H1 (cell line): Measurements from ENCODE around the gene NCK2. TPM values are rescaled to one million over a fixed set of nuclear protein-coding genes. Genes with fewer than 3 reads are reported as not detected.

ENCODE experiments used
- CTCF ChIA-PET: fragments of 300-600 bp; sonication (Branson Sonifier 250); formaldehyde crosslinking; loops from one replicate; lab custom pipeline; 2021; ENCODE audit not compliant: partially characterized antibody; lab: Charles Lee
- POLR2A ChIA-PET: fragments of 300-600 bp; sonication (Branson Sonifier 250); formaldehyde crosslinking; loops from one replicate; lab custom pipeline; 2021; ENCODE audit warnings: inconsistent platforms; ENCODE audit not compliant: partially characterized antibody; lab: Charles Lee
- DNase-seq, 2 experiments: peaks; one replicate each; pipeline versions ENCODE4 v3.0.0 to v3.0.0-alpha.2; 2010 to 2022; ENCODE audit warnings: low spot score in 2 of 2, low read depth in 1 of 2, mixed read lengths in 1 of 2
- FAIRE-seq: peaks from 2 replicates; lab custom pipeline; 2011; peaks lifted over from hg19 to GRCh38; lab: Jason Lieb, UNC
- H2AFZ ChIP-seq: 2 replicates; pipeline ENCODE4 v1.8.1; 2012; ENCODE audit warnings: low read length, inconsistent platforms
- H2AK5ac ChIP-seq: 2 replicates; pipeline ENCODE4 v1.6.1; 2013; ENCODE audit warnings: low read depth, low read length
- H2BK120ac ChIP-seq: replicated peaks from 2 replicates; pipeline ENCODE3; 2013; ENCODE audit warnings: low read depth, low read length, inconsistent platforms
- H2BK12ac ChIP-seq: 2 replicates; pipeline ENCODE4 v1.6.1; 2013; ENCODE audit warnings: low read depth, low read length
- H2BK15ac ChIP-seq: 2 replicates; pipeline ENCODE4 v1.6.1; 2013; ENCODE audit warnings: low read length
- H2BK20ac ChIP-seq: 2 replicates; pipeline ENCODE4 v1.6.1; 2013; ENCODE audit warnings: low read length
- H2BK5ac ChIP-seq: 2 replicates; pipeline ENCODE4 v1.6.1; 2013; ENCODE audit warnings: low read depth, low read length
- H3K14ac ChIP-seq: 2 replicates; pipeline ENCODE4 v1.6.1; 2013; ENCODE audit warnings: inconsistent platforms; ENCODE audit not compliant: insufficient read length
- H3K18ac ChIP-seq: 2 replicates; pipeline ENCODE4 v1.6.1; 2013; ENCODE audit warnings: low read length; ENCODE audit errors: extremely low read depth
- H3K23ac ChIP-seq: 2 replicates; pipeline ENCODE4 v1.6.1; 2013; ENCODE audit warnings: inconsistent platforms; ENCODE audit not compliant: insufficient read length
- H3K23me2 ChIP-seq: 2 replicates; pipeline ENCODE4 v1.6.1; 2013; ENCODE audit warnings: low read depth, low read length
- H3K27ac ChIP-seq: 2 replicates; pipeline ENCODE4 v1.6.1; 2011; ENCODE audit warnings: low read depth, low read length, inconsistent platforms
- H3K27me3 ChIP-seq, 4 experiments: replicated peaks in 1 of 4; 1 replicate in 1 of 4; 2 replicates in 3 of 4; pipeline versions ENCODE4 v1.6.1 to v1.8.1; 2011 to 2013; ENCODE audit warnings: low read length in 3 of 4, mild to moderate bottlenecking in 3 of 4, inconsistent platforms in 2 of 4, mixed read lengths in 2 of 4, moderate library complexity in 1 of 4; ENCODE audit not compliant: control insufficient read depth in 3 of 4, insufficient read depth in 3 of 4; ENCODE audit errors: extremely low read depth in 1 of 4
- H3K36me3 ChIP-seq, 4 experiments: 2 replicates each; pipeline versions ENCODE4 v1.6.1 to v1.8.1; 2011 to 2013; ENCODE audit warnings: mild to moderate bottlenecking in 4 of 4, low read length in 3 of 4, moderate library complexity in 2 of 4, control low read depth in 1 of 4, inconsistent platforms in 1 of 4; ENCODE audit not compliant: insufficient read depth in 4 of 4, control insufficient read depth in 2 of 4
- H3K4ac ChIP-seq: replicated peaks from 2 replicates; pipeline ENCODE3; 2013; ENCODE audit warnings: low read length, low read depth, mixed read lengths, inconsistent platforms; ENCODE audit not compliant: insufficient read length
- H3K4me1 ChIP-seq, 4 experiments: replicated peaks in 1 of 4; 1 replicate in 1 of 4; 2 replicates in 3 of 4; pipeline versions ENCODE4 v1.6.1 to v1.8.1; 2011 to 2013; ENCODE audit warnings: low read length in 3 of 4, inconsistent platforms in 2 of 4, mixed read lengths in 1 of 4; ENCODE audit not compliant: insufficient read depth in 4 of 4, control insufficient read depth in 3 of 4
- H3K4me2 ChIP-seq, 2 experiments: 2 replicates each; pipeline versions ENCODE4 v1.6.1 to v1.8.1; 2011 to 2013; ENCODE audit warnings: low read depth in 2 of 2, low read length in 2 of 2, control low read depth in 1 of 2, inconsistent platforms in 1 of 2, mild to moderate bottlenecking in 1 of 2; ENCODE audit not compliant: insufficient read depth in 1 of 2
- H3K4me3 ChIP-seq, 4 experiments: fragments of 200-600, 300-600 bp in 1 of 4; sonication (generic), shearing (Covaris generic), sonication (Bioruptor Twin) in 1 of 4; 2 replicates each; pipeline versions ENCODE4 v1.5.1 to v1.8.1; 2011 to 2016; ENCODE audit warnings: low read length in 4 of 4, low read depth in 3 of 4, control low read depth in 2 of 4, inconsistent platforms in 2 of 4, mild to moderate bottlenecking in 2 of 4, mixed read lengths in 1 of 4, moderate library complexity in 1 of 4; ENCODE audit not compliant: insufficient read depth in 2 of 4; ENCODE audit errors: extremely low read depth in 1 of 4
- H3K56ac ChIP-seq: replicated peaks from 2 replicates; pipeline ENCODE3; 2013; ENCODE audit warnings: low read depth, mild to moderate bottlenecking, mixed read lengths, low read length, inconsistent platforms; ENCODE audit not compliant: insufficient read length
- H3K79me1 ChIP-seq: 2 replicates; pipeline ENCODE4 v1.6.1; 2013; ENCODE audit warnings: low read depth, low read length, control low read depth
- H3K79me2 ChIP-seq, 2 experiments: 2 replicates each; pipeline versions ENCODE4 v1.6.1 to v1.8.1; 2012 to 2013; ENCODE audit warnings: low read length in 2 of 2, mild to moderate bottlenecking in 2 of 2, inconsistent platforms in 1 of 2; ENCODE audit not compliant: insufficient read depth in 2 of 2, control insufficient read depth in 1 of 2
- H3K9ac ChIP-seq, 4 experiments: replicated peaks in 1 of 4; 1 replicate in 1 of 4; 2 replicates in 3 of 4; pipeline versions ENCODE4 v1.6.1 to v1.8.1; 2011 to 2013; ENCODE audit warnings: low read depth in 3 of 4, low read length in 3 of 4, control low read depth in 2 of 4, mild to moderate bottlenecking in 2 of 4, moderate library complexity in 2 of 4, inconsistent platforms in 1 of 4; ENCODE audit errors: extremely low read depth in 1 of 4
- H3K9me3 ChIP-seq, 2 experiments: 2 replicates each; pipeline versions ENCODE4 v1.6.1 to v1.8.1; 2012 to 2013; ENCODE audit warnings: mild to moderate bottlenecking in 2 of 2, moderate library complexity in 2 of 2, control low read depth in 1 of 2, inconsistent platforms in 1 of 2, low read depth in 1 of 2, low read length in 1 of 2, mixed read lengths in 1 of 2; ENCODE audit not compliant: insufficient read depth in 2 of 2
- H4K20me1 ChIP-seq, 2 experiments: replicated peaks in 1 of 2; 2 replicates each; pipeline versions ENCODE3 to v1.8.1; 2011 to 2013; ENCODE audit warnings: inconsistent platforms in 2 of 2, low read length in 2 of 2, mild to moderate bottlenecking in 1 of 2; ENCODE audit not compliant: insufficient read depth in 2 of 2, control insufficient read depth in 1 of 2
- H4K5ac ChIP-seq: 2 replicates; pipeline ENCODE4 v1.6.1; 2013; ENCODE audit warnings: low read length, low read depth, mixed read lengths, inconsistent platforms; ENCODE audit not compliant: insufficient read length
- H4K8ac ChIP-seq: 2 replicates; pipeline ENCODE4 v1.8.0; 2013; ENCODE audit warnings: mild to moderate bottlenecking, moderate library complexity, low read length, inconsistent platforms; ENCODE audit not compliant: insufficient read depth; ENCODE audit errors: extremely low read depth
- H4K91ac ChIP-seq: replicated peaks from 2 replicates; pipeline ENCODE3; 2013; ENCODE audit warnings: low read length, mixed read lengths, inconsistent platforms; ENCODE audit not compliant: insufficient read length
- ASH2L ChIP-seq: fragments of 200-600, 300-600 bp; sonication (generic); IDR thresholded peaks from one replicate; pipeline ENCODE4 v1.7.1; 2017; ENCODE audit warnings: low read length
- CHD1 ChIP-seq: IDR thresholded peaks from 2 replicates; pipeline ENCODE4 v1.6.1; 2012; ENCODE audit warnings: low read depth, low read length, improper control_type of control experiment
- RFX5 ChIP-seq: IDR thresholded peaks from 2 replicates; pipeline ENCODE4 v1.6.1; 2011; ENCODE audit warnings: low read depth, low read length, improper control_type of control experiment, borderline replicate concordance
- SIN3A ChIP-seq, 2 experiments: IDR thresholded peaks in 1 of 2; conservative IDR thresholded peaks in 1 of 2; 2 replicates each; pipeline ENCODE4 v1.6.1; 2011 to 2012; ENCODE audit warnings: low read length in 2 of 2, improper control_type of control experiment in 1 of 2, low read depth in 1 of 2, mild to moderate bottlenecking in 1 of 2
- WGBS, 2 experiments: shearing (Covaris generic) in 1 of 2; methylation state at CpG; one replicate each; pipeline versions ENCODE4 v1.1.6 to v1.1.7; 2013 to 2015; ENCODE audit warnings: low lambda C conversion rate in 2 of 2, mixed read lengths in 2 of 2, inconsistent platforms in 1 of 2, low coverage in 1 of 2, missing lambda C conversion rate in 1 of 2; ENCODE audit not compliant: insufficient replicate concordance in 2 of 2, insufficient coverage in 1 of 2, insufficient read length in 1 of 2; ENCODE audit errors: extremely low coverage in 1 of 2, missing lambda C conversion rate in 1 of 2; 5-methylcytosine and 5-hydroxymethylcytosine counted together
- polyA plus RNA-seq, 7 experiments: library from polyadenylated mRNA; depleted of rRNA in 3 of 7; stranded (reverse) in 5 of 7; unstranded in 2 of 7; fragments of >200 nt in 5 of 7; fragments of 200-250 nt in 2 of 7; gene quantifications; 1 replicate in 5 of 7; 2 replicates in 1 of 7; 4 replicates in 1 of 7; pipeline versions ENCODE4 v1.2.1 to v1.2.3, GENCODE V29; 2011 to 2013; ENCODE audit warnings: missing spikeins in 2 of 7, mixed read lengths in 2 of 7
- total RNA-seq: library from RNA; stranded (reverse); fragmentation: NEBNext Ultra II Directional; extraction: Animal tissue kit (Norgen Biotek cat#: 25700); gene quantifications from 2 replicates; pipeline ENCODE4 v1.2.1, GENCODE V29; 2021

The NCK2 gene
- total and polyA plus RNA-seq, 2 of the 8 experiments (the other 6 are each of a cell fraction or from before 2014, with no cell fraction given), result 30.3 to 65.7 TPM

DNA sequence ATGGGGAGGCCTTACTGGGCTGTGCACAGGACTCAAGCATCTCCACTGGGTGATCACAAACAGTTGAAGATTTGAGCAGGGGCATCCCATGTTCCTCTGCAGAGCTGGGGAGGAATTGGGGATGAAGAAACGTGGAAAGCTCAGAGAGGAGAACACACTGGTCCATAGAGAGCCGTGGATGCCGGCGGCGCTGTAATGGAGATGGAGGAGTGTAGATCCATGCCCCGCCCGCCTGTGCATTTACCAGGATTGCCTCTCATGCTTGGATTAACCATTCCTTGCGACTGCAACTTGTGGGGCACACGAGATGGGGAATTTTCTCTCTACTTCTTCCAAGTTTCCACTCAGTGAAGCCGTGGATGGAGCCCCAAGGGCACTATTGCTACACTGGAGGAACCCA, 115.9 kb downstream of the NCK2 start:
- Histone ChIP-seq H3K23me2 (no peaks in the 10 kb centered on the region; the same call in 1 of the 2 replicates), H3K27ac (no peak overlapping the region), H3K27me3 (no peaks in the 10 kb centered on the region), H3K4me1 (peaks cover 0 to 16% (median 12%) of the 10 kb centered on the region in 4 experiments; a peak in 6 of 7 replicates), H3K56ac (no peak overlapping the region), H3K14ac (no peak overlapping the region), H2AK5ac (no peak overlapping the region), H2BK5ac (no peak overlapping the region), H3K23ac (no peak overlapping the region), H3K79me2 (peaks cover 0 to 31% of the 10 kb centered on the region in 2 experiments; a peak in 2 of 4 replicates), H2BK20ac (no peak overlapping the region), H3K9ac (no peak overlapping the region), H2BK120ac (no peak overlapping the region), H2BK15ac (no peak overlapping the region; the same call in 1 of the 2 replicates), H3K4ac (no peak overlapping the region), H3K4me2 (no peak overlapping the region), H4K20me1 (peaks cover 14 to 21% of the 10 kb centered on the region in 2 experiments), H3K36me3 (no peaks in the 10 kb centered on the region), H3K18ac (no peak overlapping the region), H3K79me1 (peaks cover 5% of the 10 kb centered on the region; the same call in 1 of the 2 replicates), H4K8ac (no peak overlapping the region), H3K4me3 (no peak overlapping the region), H3K9me3 (no peaks in the 10 kb centered on the region), H4K91ac (no peak overlapping the region), H4K5ac (no peak overlapping the region), H2BK12ac (no peak overlapping the region), H2AFZ (no peak overlapping the region)
- FAIRE-seq, result no peak
- WGBS, 2 experiments, result 91% methylated on average over 10 of the region's 10 CpGs; no CpG with 5 or more reads in 1 of the 2 experiments
- no peak for DNase-seq
- ChIA-PET POLR2A (no interaction called here), CTCF (interaction anchor here (1.0 kb wide), 1 partner anchor 92 kb away, joined by 3 read pairs; no protein-coding TSS in a partner anchor)
- no peak for TF ChIP-seq CHD1
- no peak for TF ChIP-seq RFX5
- no peak for TF ChIP-seq SIN3A (conservative IDR thresholded peaks at IDR 0.05 in 1 of 2, IDR thresholded peaks at IDR 0.05 in 1 of 2; ENCODE audit: low read depth in 1 of 2, low read length in 2 of 2)
- no peak for TF ChIP-seq ASH2L
